ENCODE measurements around the gene SDHAF3. TPM values are rescaled to one million over a fixed set of nuclear protein-coding genes. Genes with fewer than 3 reads are reported as not detected.
"Not testable (repeated sequence)": the region's sequence is repeated elsewhere in the genome, so short reads cannot be mapped to it uniquely, and the experiment has no call there.

Gene SDHAF3
- 10 to 100 TPM in 3 of 4 donors, 1 to 10 TPM in 1; 5.6 to 14.7 (median 12.4) TPM for total RNA-seq

DNA sequence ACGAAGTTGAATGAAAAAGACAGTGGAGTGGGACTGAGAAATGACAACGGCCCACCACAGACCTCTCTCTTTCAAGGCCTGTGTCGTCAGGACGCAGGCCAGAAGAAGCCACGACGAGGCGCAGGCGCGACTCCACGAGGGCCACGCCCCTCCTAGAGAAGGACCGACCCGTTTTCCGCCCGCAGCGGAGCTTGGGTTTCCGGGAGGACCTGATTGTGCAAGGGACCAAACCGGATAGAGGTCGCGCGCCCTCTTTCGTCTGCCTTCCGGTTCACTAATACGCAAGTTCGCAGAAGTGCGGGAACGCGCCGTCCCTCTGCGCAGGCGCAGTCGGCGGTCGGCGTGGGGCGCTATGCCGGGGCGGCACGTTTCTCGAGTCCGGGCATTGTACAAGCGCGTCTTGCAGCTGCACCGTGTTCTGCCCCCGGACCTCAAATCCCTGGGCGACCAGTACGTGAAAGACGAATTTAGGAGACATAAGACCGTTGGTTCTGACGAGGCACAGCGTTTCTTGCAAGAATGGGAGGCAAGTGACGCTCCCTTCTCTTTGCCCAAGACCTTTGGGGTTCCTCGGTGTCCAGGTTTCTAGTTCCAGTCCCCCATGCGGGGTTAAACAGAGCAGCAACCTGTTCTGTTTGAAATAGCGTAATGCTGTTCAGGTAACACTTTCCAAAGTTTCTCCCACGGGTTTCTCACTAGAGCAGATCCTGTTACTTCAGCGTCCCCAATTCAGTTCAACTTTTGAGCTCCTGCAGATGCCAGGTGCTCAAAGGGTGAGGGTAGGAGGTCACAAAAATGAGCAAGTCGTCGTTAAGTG, at the start of gene SDHAF3:
Gene SDHAF3 (plus strand): TSS at position 327 of the 817 bp plus-strand sequence. CDS start 26 bp downstream, at position 353.
- DNase-seq, result peak; percentile 96
- H3K4me3 ChIP-seq, result peak within 1 kb of the TSS; percentile 66 to 72
- intact Hi-C loops (cut with DNase I; ENCODE audit: low total_unique reads), result no loop called here
- no peaks in the 10 kb centered on the region for H3K9me3 ChIP-seq
- H3K4me1 ChIP-seq, result no peaks in the 10 kb centered on the region
- peak within 1 kb of the TSS; percentile 68 to 69 for H3K27ac ChIP-seq
- TF ChIP-seq POLR2A (IDR thresholded peaks at IDR 0.05), result peak; percentile 21 to 64
- TF ChIP-seq, protein P1, sequence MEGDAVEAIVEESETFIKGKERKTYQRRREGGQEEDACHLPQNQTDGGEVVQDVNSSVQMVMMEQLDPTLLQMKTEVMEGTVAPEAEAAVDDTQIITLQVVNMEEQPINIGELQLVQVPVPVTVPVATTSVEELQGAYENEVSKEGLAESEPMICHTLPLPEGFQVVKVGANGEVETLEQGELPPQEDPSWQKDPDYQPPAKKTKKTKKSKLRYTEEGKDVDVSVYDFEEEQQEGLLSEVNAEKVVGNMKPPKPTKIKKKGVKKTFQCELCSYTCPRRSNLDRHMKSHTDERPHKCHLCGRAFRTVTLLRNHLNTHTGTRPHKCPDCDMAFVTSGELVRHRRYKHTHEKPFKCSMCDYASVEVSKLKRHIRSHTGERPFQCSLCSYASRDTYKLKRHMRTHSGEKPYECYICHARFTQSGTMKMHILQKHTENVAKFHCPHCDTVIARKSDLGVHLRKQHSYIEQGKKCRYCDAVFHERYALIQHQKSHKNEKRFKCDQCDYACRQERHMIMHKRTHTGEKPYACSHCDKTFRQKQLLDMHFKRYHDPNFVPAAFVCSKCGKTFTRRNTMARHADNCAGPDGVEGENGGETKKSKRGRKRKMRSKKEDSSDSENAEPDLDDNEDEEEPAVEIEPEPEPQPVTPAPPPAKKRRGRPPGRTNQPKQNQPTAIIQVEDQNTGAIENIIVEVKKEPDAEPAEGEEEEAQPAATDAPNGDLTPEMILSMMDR (IDR thresholded peaks at IDR 0.05), result peak in 2 of 4 experiments; percentile 20 to 28
- no peaks in the 10 kb centered on the region for H3K27me3 ChIP-seq
- no peaks in the 10 kb centered on the region for H3K36me3 ChIP-seq

- H3K27me3 ChIP-seq; intact Hi-C loops (cut with DNase I; ENCODE audit: low total_unique reads); H3K4me1 ChIP-seq; H3K4me3 ChIP-seq; DNase-seq; H3K9me3 ChIP-seq; H3K36me3 ChIP-seq; H3K27ac ChIP-seq: not testable (repeated sequence)
These were observed 45.5 kb upstream of the SDHAF3 start for GRCh38 chr7:97072025-97072424.

GRCh38 chr7:97075928-97076327, 41.6 kb upstream of the SDHAF3 start:
- H3K4me3 ChIP-seq, result no peak overlapping the region
- intact Hi-C loops (cut with DNase I; ENCODE audit: low total_unique reads), result no loop called here
- H3K27ac ChIP-seq, result no peak overlapping the region
- no peak for DNase-seq
- H3K9me3 ChIP-seq, result no peaks in the 10 kb centered on the region
- H3K36me3 ChIP-seq, result no peaks in the 10 kb centered on the region
- no peak for TF ChIP-seq POLR2A (IDR thresholded peaks at IDR 0.05)
- TF ChIP-seq, protein P1 (IDR thresholded peaks at IDR 0.05), result no peak
- no peaks in the 10 kb centered on the region for H3K27me3 ChIP-seq
- no peaks in the 10 kb centered on the region for H3K4me1 ChIP-seq

GRCh38 chr7:97078023-97078969, 39.2 kb upstream of the SDHAF3 start:
- TF ChIP-seq, protein P1 (IDR thresholded peaks at IDR 0.05), result no peak
- no peak for TF ChIP-seq POLR2A (IDR thresholded peaks at IDR 0.05)
- Histone ChIP-seq H3K27me3 (peaks cover 0 to 3% of the 10 kb centered on the region in 2 donors), H3K9me3 (no peaks in the 10 kb centered on the region)

DNA sequence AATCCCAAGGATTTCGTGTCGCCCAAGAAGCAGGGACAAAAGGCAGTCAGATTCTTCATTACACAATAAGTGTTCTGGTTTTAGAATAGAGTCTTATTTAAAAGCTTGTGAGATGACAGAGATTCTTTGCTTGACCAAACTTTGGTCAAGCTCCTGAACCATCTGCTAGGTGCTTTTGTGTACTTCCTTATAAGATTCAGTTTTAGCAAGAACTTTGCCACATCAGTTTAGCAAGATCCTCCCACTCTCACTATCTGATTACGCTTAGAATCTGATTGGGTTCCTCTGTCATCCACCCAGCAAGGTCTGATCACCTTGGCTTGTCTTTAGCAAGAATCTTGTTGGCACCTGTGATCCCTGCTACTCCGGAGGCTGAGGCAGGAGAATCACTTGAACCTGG, 38.2 kb upstream of the SDHAF3 start:
- H3K4me1 ChIP-seq, result no peaks in the 10 kb centered on the region
- H3K27me3 ChIP-seq, result peaks cover 0 to 3% of the 10 kb centered on the region in 2 donors
- no peak overlapping the region for H3K27ac ChIP-seq
- no peak overlapping the region for H3K4me3 ChIP-seq
- no peak for TF ChIP-seq POLR2A (IDR thresholded peaks at IDR 0.05)
- TF ChIP-seq, protein P1 (IDR thresholded peaks at IDR 0.05), result no peak
- no peak for DNase-seq
- intact Hi-C loops (cut with DNase I; ENCODE audit: low total_unique reads), result no loop called here
- H3K9me3 ChIP-seq, result no peaks in the 10 kb centered on the region
- no peaks in the 10 kb centered on the region for H3K36me3 ChIP-seq

More at GRCh38 chr7:97078023-97078969, 39.2 kb upstream of the SDHAF3 start:
- intact Hi-C loops (cut with DNase I; ENCODE audit: low total_unique reads), result no loop called here
- Histone ChIP-seq H3K27ac (no peak overlapping the region), H3K4me3 (no peak overlapping the region), H3K36me3 (no peaks in the 10 kb centered on the region), H3K4me1 (no peaks in the 10 kb centered on the region)
- DNase-seq, result no peak
